ENCODE results near the gene ELP2.

Gene ELP2

DNA sequence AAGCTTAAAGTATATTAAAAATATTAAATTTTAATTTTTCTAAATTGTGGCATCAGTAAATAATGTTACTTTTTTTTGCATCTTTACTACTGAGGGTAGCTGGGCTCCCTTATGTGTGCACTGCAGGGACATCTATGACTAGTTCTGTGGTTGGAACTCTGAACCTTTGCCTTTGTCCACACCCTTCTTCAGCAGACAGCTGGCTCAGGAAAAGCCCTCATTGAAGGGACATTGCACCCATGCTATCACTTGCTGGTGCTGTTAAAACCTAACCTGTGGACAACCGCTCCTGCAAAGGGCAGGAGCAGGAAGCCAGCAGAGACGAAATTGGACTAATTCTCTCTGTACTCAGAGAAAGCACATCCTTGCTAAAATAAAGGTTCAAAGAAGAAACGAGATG, 87.6 kb downstream of the ELP2 start:
- no peak for DNase-seq (ENCODE audit: low spot score)
- no peak overlapping the region for H3K27ac ChIP-seq
- ChIA-PET POLR2A (ENCODE audit: low non-redundant PET) (no interaction called here), CTCF (no interaction called here)
- TF ChIP-seq, protein P1, sequence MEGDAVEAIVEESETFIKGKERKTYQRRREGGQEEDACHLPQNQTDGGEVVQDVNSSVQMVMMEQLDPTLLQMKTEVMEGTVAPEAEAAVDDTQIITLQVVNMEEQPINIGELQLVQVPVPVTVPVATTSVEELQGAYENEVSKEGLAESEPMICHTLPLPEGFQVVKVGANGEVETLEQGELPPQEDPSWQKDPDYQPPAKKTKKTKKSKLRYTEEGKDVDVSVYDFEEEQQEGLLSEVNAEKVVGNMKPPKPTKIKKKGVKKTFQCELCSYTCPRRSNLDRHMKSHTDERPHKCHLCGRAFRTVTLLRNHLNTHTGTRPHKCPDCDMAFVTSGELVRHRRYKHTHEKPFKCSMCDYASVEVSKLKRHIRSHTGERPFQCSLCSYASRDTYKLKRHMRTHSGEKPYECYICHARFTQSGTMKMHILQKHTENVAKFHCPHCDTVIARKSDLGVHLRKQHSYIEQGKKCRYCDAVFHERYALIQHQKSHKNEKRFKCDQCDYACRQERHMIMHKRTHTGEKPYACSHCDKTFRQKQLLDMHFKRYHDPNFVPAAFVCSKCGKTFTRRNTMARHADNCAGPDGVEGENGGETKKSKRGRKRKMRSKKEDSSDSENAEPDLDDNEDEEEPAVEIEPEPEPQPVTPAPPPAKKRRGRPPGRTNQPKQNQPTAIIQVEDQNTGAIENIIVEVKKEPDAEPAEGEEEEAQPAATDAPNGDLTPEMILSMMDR (conservative IDR thresholded peaks at IDR 0.05; ENCODE audit: low read depth): no peak

DNA sequence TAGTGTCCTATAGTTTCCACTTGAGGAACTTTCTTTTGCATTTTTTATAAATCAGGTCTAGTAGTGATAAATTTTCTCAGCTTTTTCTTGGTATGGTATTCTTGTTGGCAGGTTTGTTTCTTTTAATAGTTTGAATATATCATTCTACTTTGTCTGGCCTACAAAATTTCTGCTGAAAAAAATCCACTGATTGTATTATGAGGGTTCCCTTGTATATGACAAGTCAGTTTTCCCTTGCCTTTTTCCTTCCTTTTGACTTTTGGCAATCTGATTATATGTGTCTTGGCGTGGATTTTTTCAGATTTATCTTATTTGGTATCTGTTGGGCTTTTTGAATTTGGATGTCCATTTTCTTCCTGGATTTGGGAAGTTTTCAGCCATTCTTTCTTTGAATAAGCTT, 99.5 kb downstream of the ELP2 start:
- no peak overlapping the region for H3K27ac ChIP-seq
- no peak for DNase-seq (ENCODE audit: low spot score)
- ChIA-PET POLR2A (ENCODE audit: low non-redundant PET) (no interaction called here), CTCF (no interaction called here)
- TF ChIP-seq, protein P1 (conservative IDR thresholded peaks at IDR 0.05; ENCODE audit: low read depth): no peak

All from RWPE1 (cell line).